Hindlimb muscle (tissue), 1 donor: ENCODE results near the gene GIPC3. TPM values are rescaled to one million over a fixed set of nuclear protein-coding genes. Genes with fewer than 3 reads are reported as not detected.
"Not testable (repeated sequence)": the region's sequence is repeated elsewhere in the genome, so short reads cannot be mapped to it uniquely, and the experiment has no call there.

ENCODE experiments used
- DNase-seq: peaks from one replicate; pipeline ENCODE4 v3.0.0-alpha.2; 2013
- polyA plus RNA-seq: library from polyadenylated mRNA; unstranded; fragments of 120-200 nt; gene quantifications from one replicate; pipeline ENCODE4 v1.2.1, GENCODE V29; 2013; ENCODE audit not compliant: insufficient read length

Gene GIPC3
- polyA plus RNA-seq, 1 donor = 2.1 TPM

DNA sequence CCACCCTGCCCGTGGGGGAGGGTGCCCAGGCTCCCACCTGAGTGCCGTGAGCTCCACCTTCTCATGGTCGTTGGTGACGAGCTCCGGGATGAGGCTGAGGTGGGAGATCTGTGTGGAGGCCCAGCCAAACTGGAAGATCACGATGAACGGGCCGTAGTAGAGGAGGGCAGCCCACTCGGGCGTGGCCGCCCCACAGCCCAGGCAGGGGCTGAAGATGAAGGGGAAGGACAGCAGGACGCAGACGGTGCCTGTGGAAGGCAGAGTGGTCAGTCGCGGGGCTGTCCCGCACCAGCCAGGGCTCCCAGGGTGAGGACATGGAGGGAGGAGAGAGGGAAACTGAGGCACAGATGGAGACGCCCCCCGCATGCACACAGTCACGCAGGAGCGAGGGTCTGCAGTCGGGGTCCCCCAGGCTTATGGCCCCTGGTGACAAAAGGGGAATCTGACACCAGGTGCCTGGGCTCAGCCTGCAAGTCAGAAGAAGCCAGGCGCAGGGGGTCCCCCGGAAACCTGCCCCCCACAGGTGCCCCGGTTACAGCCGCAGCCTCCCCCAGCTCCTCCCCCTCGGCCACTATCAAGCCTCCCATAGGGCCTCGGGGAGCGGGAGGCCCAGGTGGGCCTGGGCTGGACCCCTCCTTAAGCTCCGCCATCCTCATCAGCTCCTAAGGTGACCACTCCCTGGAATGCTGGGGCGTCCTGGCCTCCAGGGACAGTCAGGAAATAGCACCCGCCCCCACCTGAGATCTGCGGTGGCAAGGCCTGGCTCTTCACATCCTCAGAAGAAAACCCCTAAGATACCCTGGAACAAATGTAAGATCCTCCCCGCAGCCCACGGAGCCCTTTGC, 34.1 kb upstream of the GIPC3 start:
- no peak for DNase-seq

DNA sequence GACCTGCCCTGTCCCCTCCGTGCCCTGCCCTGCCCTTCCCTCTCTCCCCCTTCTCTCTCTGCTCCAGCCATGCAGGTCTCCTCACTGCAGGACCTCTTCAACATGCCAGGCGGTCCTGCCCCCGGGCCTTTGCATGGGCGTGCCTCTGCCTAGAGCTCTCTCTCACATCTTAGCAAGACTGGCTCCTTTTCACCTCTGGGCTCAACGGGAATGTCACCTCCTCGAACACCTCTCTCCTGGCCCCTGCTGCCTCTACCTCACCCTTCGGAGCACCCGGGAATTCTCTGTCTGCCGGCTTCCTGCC, 33.5 kb upstream of the GIPC3 start:
- no peak for DNase-seq

DNA sequence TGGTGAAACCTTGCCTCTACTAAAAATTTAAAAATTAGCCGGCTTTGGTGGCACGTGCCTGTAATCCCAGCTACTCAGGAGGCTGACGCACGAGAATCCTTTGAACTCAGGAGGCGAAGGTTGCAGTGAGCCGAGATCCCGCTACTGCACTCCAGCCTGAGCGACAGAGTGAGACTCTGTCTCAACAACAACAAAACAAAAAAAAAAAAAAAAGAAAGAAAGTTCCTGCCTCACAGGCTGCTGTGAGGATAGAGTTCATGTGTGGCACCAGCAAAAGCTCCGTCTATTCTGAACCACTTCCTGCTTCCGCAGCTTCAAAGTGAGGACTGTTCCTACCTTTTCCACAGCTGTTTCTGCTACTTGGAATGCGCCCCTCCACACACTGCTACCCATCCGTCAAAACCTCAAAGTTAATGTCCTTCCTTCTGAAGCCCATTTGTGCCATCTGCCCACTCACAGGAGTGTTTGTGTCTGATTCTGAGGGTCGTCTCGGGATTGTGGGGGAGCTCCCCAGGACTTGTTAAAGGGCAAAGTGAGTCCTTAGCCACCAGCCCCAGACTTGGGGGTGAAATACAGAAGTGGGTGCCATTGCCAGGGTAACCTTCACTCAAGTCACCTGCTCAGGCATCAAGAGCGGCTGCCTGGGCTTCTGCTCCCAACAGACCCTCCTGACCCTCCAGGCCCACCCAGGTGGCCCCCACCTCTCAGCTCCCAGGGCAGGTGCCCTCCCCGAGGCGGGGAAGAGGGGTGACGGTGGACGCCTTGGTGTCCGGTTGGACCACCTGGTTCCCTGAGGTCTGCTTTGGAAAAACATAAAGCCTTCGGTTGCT, 30.8 kb upstream of the GIPC3 start:
- DNase-seq = no peak

DNA sequence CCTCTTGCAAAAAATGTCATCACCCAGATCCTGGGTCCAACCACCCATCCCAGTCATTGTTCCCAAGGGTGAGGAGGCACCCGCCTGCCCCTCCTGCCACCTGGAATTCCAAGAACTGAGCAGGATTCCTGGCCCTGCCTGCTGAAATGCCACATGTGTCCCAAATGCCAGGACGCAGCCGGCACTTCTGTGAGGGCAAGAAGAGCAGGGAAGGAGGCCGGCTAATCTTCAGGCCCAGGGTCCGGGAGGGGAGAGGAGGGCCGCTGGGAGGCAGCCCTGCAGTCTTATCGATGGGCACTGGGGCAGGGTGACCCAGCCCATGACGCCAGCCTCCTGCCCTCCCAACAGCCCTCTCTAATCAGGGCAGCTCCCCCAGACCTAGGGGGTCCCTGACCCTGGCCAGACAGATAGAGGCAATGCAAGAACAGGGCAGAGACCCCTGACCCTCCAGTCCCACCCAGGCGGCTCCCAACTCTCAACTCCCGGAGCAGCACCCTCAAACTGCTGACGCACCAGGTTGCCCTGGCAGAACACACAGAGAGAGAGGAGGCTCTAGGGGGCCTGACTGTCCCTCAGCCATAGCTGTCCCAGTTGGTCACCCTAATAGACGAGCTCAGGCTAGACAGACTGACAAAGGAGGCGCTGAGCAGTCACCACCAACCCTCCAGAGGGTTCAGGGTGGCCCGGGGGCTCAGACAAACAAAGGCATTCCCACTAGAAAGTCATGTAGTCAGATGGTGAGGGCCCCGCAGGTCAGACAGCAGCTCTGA, 29.4 kb upstream of the GIPC3 start:
- DNase-seq = no peak

DNA sequence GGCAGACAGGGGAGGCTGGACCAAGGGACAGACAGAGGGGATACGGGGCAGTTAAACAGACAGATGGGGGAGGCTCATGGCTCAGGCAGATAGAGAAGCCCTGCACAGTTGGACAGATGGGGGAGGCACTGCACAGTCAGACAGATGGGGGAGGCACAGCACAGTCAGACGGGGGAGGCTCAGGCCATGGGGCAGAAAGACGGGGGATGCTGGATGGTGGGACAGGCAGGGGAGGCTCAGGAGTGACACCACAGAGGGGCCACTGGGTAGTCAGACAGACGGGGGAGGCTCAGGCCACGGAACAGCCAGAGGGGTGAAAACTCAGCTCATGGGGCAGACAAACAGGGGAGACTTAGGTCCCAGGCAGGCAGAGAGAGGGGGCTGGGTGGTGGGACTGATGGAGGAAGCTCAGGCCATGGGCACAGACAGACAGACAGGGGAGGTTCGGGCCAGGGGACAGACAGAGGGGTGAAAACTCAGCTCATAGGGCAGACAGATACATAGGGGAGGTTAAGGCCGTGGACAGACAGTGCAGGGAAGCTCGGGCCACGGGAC, 28.8 kb upstream of the GIPC3 start:
- DNase-seq = no peak

DNA sequence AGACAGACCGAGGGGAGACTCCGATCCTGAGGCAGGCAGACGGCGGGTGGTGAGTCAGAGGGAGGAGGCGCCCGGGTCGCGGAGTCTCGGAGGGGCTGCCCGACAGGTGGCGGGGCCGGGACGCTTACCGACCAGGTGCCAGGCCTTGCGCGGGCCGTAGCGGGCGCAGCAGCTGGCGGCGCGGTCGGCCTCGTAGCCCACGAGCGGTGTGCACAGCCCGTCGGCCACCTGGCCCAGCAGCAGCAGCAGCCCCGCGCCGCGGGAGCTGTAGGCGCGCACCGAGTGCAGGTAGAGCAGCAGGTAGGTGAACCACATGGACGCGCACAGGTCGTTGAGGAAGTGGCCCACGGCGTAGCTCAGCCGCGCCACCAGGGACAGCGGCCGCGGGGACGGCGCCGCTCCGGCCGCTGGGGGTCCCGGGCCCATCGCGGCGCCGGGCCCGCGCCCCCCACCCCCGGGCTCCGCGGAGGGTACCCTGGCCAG, 28.3 kb upstream of the GIPC3 start:
- DNase-seq = no peak

DNA sequence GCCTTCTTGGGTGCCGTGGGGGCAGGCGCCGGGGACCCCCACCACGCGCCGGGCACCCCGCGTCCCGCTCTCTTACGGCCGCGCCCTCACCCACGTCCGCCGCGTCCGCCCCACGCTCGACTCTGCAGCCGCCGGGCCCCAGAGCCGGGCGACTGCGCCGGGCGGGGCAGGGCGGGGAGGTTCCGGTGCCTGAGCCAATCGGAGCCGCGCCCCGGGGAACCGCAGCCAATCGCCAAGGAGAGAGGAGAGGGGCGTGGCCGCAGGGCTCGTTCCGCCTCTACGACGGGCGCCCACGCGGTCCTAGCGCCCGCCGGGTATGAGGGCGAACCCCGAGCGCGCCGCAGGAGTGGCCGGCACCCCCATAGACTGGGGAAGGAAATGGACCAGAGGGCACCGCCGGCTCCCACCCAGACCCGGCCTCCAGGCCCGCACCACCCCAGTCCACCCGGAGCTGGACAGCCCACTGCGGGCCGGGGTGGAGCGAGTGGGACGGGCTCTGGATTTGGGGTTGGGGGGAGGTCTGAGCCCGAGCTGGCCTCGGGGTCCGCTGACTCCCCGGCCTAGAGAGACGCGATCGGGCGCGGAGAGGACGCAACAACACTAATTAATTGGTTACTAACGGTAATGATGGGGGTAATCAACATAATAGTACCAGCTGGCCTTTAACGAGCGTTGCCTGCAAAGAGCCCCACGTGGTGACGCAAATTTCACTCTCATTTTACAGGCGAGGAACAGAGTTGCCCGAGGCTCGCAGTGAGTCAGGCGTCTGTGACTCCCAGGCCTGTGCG, 27.6 kb upstream of the GIPC3 start, which contains the start of gene MFSD12:
MFSD12 (minus strand) TSS at position 126 of the 788 bp plus-strand sequence. CDS start 183 bp downstream, outside the sequence.
- peak; percentile 96 for DNase-seq

DNA sequence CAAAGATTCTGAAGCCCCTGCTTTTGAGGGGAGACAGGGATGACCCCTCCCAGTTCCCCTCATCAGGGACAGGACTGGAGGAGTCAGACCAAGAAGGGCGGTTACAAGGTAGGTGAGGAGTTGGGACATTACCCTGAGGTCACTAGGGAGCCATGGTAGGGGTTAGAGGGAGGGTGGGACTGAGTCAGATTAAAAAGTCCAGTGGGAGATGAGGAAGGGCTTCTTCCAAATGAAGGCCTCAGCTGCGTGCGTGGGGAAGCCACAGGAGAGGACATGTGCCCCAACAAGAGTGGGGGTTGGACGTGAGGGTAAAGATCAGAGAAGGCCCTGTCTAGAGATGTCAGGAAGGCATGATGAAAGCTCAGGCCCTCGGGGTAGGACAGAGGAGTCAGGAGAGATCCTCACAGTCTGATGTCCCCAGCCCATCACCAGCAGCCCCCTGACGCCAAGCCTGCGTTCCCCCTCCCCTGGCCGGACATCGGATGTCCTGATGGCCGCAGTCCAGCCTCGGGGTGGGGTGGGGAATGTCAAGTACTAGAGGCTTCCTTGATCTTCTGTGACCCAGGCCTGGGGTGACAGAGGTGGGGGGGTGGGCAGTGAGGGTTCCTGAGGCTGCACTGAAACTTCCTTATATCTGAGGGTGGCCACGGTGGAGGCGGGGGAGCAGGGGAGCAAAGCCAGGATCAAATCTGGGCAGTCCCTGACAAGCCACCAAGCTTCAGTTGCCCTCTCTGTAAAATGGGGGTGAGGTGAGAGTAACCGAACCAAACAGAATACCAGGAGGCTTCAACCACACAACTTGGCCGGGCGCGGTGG, 21.4 kb upstream of the GIPC3 start:
- DNase-seq = no peak

DNA sequence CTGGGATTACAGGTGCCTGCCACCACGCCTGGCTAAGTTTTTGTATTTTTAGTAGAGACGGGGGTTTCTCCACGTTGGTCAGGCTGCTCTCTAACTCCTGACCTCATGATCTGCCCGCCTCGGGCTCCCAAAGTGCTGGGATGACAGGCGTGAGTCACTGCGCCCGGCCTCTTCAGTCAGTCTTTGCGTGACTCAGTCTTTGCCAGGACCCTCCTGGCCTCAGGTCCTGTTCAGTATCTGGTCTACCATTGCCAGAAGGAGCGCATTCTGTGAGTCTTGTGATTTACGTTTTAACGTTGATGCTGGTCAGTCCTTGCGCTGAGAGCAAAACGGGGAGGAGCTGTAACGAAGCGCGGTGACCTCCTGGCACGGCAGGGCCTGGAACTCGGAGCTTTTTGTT, 20.1 kb upstream of the GIPC3 start:
- no peak for DNase-seq

DNA sequence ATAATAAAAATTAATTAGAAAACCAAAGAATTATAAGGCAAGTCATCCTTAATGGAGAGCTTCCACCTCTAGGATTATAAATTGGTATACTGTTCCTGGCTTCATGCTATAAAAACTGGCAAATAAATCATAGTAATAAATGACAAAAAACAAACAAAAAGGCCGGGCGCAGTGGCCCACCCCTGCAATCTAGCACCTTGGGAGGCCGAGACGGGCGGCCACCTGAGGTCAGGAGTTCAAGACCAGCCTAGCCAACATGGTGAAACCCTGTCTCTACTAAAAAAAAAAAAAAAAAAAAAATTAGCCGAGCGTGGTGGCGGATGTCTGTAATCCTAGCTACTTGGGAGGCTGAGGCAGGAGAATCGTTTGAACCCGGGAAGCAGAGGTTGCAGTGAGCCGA, 15.2 kb upstream of the GIPC3 start:
- not testable (repeated sequence) for DNase-seq

DNA sequence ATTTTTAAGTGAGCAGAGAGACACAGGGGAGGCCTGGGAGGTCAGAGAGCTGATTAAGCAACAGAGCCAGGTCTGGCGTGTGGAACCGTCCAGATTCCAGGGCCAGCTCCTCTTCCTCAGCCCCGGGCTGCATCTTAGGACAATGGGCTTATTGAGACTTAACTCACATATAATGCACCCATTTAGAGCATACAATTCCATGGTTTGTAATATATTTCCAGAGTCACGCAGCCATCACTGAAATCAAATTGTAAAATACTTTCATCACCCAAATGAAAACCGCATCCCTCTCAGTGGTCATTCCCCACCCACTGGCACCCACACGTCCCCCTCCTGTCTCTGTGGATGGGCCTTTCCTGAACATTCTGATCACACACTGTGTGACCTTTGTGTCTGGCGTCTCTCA, 14.7 kb upstream of the GIPC3 start:
- DNase-seq = no peak

DNA sequence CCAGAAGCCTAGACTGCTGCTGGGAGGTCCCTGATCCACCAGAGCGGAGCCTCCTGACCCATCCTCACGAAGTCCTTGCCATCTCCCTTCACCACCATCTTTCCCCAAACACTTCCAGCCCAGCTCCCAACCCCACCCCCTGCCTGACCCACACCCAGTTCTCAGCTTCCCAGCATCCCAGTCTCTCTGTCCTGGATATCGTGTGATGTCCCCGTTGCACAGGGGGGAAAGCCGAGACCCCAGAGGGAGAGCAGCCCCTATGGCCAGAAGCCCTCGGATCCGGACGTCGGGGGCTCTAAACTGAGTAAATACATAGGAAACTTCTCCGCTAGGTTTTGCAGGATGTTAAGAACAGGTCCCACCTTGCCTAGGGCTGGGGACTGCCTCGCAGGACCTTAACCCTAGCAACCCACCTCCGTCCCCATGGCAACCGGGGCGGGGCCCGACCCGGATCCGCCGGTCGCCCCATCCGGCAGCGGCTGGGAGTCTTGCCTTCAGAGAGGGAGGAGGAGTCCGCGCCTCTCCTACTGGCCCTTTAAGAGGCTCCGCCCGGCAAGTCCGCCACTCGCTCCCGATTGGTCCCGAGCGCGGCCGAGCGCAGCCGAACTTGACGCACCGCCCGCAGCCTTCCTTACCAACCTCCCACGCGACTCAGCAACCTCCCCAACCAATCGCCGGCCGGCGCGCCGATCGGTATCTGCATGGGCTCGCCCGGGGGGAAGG, 13.0 kb upstream of the GIPC3 start:
- peak; percentile 100 for DNase-seq

DNA sequence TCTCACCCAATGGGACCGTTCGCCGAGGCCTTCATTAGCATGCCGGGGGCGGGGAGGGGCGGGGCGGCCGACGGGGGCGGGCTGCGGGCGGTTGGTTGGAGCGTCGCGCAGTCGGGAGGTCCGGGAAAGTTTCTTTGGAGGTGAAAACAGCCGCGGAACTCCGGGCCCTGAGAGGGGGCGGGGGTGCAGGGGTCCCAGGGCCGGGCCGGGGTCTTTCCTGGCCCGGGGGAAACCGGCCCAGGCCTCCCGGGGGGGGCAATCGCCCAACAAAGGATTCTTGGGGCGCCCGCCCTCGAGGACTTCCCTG, 12.5 kb upstream of the GIPC3 start, which contains the start of gene HMG20B:
HMG20B (plus strand) TSS at position 90 of the 307 bp plus-strand sequence. CDS start 366 bp downstream, outside the sequence.
- no peak for DNase-seq

DNA sequence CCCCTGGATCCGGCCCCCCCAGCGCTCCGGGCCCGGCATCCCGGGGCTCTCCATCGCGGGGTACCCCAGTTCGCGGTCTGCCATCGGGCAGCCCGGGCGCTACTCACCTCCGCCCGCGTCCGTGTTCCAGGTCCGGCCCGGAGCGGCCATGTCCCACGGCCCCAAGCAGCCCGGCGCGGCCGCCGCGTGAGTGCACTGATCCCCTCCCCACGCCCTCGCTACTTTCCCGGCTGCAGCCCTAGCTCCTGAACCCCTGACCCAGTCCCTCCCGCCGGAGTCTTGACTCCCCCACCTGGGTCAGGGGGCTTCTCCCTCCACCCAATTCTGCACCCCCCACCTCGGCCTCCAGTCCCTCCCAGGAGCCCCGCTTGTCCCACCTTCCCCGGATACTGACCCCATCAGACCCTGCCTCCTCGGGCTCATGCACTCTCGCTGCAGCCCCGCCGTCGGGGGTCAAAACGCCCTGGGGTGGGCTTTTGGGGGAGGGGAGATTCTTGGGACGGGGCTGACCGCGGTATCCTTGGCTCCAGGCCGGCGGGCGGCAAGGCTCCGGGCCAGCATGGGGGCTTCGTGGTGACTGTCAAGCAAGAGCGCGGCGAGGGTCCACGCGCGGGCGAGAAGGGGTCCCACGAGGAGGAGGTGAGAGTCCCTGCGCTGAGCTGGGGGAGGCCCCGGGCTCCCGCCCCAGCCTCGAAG, 12.0 kb upstream of the GIPC3 start:
- no peak for DNase-seq

DNA sequence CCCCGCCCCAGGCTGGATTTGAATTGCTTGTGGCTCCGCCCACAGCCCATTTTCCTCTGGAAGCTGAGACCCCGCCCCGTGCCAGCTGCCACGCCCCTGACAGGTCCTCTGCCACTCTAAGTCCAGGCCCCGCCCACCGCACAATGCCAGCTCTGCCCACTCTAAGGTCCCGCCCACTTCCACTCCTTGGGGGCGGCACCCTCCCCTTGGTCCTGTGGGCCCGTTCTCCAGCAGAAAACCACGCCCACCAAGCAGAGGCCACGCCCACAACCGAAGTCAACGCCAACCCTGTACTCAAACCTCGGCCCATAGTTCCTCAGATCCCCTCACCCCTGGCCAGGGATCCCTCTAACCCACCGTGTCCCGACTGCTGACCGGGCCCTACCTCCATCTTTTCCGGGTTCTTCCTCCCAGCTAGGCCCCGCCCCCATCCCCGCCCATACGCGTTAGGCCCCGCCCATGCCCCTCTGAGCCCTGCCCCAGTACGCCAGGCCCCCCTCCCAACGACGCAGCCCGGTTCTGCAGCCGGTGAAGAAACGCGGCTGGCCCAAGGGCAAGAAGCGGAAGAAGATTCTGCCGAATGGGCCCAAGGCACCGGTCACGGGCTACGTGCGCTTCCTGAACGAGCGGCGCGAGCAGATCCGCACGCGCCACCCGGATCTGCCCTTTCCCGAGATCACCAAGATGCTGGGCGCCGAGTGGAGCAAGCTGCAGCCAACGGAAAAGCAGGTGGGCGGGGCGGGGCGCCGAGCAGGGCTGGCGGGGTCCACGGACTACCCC, 11.2 kb upstream of the GIPC3 start:
- peak; percentile 66 for DNase-seq

DNA sequence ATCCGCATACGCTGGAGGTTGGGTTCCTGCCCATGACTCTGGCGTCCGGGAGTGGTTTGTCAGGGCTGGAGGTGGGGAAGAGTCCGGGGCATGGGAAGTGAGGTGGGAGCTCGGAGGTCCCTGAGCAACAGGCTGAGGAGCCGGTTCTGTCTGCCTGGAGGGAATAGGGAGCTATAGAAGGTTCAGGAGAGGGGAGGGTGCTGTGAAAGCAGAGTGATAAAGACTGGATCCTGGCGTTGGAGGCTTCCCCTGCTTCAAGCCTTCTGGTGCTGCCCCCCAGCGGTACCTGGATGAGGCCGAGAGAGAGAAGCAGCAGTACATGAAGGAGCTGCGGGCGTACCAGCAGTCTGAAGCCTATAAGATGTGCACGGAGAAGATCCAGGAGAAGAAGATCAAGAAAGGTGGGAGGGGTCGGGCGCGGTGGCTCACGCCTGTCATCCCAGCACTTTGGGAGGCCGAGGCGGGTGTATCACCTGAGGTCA, 10.0 kb upstream of the GIPC3 start:
- DNase-seq = no peak

DNA sequence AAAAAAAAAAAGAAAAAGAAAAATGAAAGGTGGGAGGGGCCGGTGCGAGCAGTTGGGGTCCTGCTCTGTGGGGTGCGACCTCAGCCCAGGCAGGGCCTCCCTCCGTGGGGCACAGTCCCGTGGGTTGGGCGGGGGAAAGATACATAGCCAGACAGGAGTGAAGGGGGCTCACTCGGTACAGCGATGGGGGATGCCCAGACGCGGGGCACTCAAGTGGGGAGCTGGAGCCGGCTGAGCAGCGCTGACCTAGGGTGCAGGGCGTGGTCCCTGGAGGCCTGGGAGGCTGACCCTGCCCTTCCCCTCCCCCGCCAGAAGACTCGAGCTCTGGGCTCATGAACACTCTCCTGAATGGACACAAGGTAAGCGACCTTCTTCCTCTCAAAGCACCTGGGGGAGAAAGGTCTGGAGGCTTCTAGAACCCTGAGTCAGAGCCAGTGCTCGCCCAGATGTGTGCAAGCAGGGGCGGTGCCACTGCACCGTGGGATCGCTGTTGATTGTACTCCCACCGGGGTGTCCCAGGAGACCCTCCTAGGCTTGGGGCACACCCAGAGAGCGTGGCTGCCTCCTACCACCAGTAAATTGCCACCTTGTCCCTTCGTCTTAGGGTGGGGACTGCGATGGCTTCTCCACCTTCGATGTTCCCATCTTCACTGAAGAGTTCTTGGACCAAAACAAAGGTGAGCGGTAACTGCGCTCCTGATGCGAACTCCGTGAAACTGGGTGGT, 9.2 kb upstream of the GIPC3 start:
- DNase-seq = no peak
